RWPE1 (cell line): ENCODE data around the gene DLGAP4.

Experiments
- CTCF ChIA-PET: fragments of 350-600 bp; sonication (Branson Sonifier 250); formaldehyde crosslinking; extraction: SDS; loops from one replicate; lab custom pipeline; 2021; lab: Yijun Ruan, JAX
- POLR2A ChIA-PET: fragments of 400-600 bp; formaldehyde crosslinking; extraction: SDS; loops from one replicate; lab custom pipeline; 2020; ENCODE audit warnings: antibody characterized with exemption; ENCODE audit not compliant: low non-redundant PET; lab: Yijun Ruan, JAX
- DNase-seq: peaks from one replicate; pipeline ENCODE4 v3.0.0; 2012; ENCODE audit warnings: low spot score
- H3K27ac ChIP-seq: fragments of 450-650 bp; 2 replicates; pipeline ENCODE4 v1.5.1; 2017
- CTCF ChIP-seq: fragments of 450-650 bp; conservative IDR thresholded peaks from 2 replicates; pipeline ENCODE4 v1.5.1; 2017; ENCODE audit warnings: low read depth, mild to moderate bottlenecking

The DLGAP4 gene

DNA sequence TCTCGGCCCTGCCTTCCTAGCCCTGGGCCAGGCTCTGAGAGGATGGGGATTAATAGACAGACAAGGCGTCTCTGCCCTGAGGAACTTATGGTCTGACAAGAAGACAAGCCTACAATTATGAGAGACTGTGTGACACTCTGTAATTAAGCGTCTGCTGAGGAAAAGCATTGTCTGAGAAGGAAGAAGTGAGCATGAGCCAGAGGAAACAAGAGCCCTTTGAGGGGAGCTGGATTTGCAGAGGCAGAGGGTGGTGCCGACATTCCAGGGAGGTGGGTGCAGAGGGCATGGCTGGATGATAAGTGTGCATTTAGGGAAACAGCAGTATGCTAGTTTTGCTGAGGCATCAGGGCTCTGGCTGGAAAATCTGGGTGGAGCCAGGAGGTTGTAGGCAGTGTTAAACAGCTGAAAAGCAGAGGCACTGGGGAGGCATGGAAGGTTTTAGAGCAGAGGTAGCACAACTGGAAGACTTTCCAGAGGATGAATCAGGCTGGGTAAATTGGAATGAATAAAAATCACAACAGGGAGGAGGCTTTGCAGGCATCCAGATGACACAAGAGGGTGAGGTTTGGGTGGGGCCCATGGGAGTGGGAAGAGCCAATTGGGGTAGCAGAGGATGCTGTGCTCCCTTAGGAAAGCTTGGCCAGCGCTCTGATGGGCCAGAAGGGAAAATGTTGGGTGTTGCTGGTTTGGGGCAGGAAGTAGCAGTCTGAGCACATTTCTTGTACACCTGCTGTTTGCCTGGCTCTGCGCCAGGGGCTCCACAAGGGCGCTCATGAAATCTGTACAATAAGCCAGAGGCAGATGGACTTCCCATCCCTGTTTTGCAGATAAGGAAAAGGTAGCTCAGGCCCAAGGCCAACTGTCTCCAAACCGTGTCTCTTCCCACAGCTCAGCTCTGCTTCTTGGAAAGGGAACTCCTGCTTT lies 161.2 kb downstream of the DLGAP4 start:
- peak; percentile 81 for DNase-seq
- CTCF ChIA-PET: interaction anchor here (0.6 kb wide), 2 partner anchors 288 to 300 kb away, joined by 3 read pairs; no protein-coding TSS in a partner anchor
- no peak for TF ChIP-seq CTCF
- peak overlapping the region; percentile 91 for H3K27ac ChIP-seq
- POLR2A ChIA-PET: no interaction called here

DNA sequence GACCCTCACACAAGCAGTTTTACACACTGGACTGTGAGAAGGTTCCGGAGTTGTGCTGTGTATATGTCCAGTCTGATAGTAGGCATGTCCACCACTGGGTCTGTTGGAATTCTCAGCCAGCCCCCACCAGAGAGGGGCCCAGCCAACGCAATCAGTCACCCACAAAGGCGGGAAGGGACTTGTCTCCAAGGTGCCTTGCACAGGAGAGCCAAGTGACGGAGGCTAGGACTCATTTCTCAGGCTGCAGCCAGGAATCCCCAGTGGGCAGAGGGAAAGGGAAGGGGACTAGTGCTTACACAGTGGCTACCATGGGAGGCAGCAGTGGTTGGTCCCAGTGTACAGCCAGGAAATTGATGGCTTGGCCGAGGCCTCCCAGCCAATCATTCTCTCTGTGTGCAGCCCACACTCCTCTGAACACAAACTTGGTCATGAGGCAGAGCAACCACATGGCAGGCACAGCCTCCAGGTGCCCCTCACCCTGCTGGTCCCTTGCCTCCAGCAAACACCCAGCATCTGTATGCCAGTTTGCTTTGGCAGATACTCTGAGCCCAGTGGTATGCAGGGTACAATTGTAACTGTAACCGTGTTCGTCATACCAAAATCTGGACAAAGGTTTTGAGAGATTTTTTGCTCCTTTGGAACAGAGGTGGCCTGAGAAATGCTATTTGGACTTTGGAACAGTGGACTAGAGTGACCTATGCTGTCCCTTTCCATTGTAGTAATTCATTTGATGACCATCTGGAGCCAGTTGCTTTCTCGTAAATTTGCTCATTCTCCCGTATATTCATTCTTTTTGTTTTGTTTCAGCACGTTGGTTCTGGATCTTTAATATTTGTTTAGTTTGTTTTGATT lies 162.2 kb downstream of the DLGAP4 start:
- H3K27ac ChIP-seq: peak overlapping the region; percentile 91
- no peak for DNase-seq
- ChIA-PET POLR2A (no interaction called here), CTCF (interaction anchor here (0.6 kb wide), 1 partner anchor 287 kb away, joined by 3 read pairs; no protein-coding TSS in a partner anchor)
- TF ChIP-seq CTCF: no peak

DNA sequence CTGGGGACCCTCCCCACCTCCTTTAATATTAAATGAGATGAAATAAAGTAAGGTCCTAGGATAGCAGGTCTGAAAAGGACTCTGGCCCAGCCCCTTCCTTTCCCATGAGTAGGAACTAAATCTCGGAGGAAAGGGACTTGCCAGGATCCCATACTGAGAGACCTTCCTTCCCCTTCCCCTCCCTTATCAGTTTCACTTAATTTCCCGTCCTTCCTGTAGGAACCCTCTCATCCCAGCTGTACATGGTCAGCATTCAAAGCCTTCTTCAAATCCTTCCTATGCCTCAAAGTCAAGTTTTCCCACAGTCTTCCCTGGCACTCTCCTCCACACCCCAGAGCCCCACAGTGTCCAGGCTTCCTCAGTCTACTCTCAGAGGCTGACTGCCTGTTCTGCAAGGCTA lies 163.8 kb downstream of the DLGAP4 start:
- CTCF ChIA-PET: no interaction called here
- TF ChIP-seq CTCF: no peak

GRCh38 chr20:36471885-36472636 lies 165.9 kb downstream of the DLGAP4 start:
- CTCF ChIA-PET: interaction anchor here (0.6 to 0.8 kb wide), 3 partner anchors 74 to 1134 kb away, joined by 3 to 5 read pairs (median 3); no protein-coding TSS in a partner anchor
- POLR2A ChIA-PET: no interaction called here
- DNase-seq: no peak
- H3K27ac ChIP-seq: peak overlapping the region; percentile 82
- TF ChIP-seq CTCF: no peak

More for the DNA sequence above, 163.8 kb downstream of the DLGAP4 start:
- no peak overlapping the region for H3K27ac ChIP-seq
- no peak for DNase-seq
- POLR2A ChIA-PET: interaction anchor here (0.8 kb wide), 1 partner anchor 21 kb away, joined by 3 read pairs; no protein-coding TSS in a partner anchor

DNA sequence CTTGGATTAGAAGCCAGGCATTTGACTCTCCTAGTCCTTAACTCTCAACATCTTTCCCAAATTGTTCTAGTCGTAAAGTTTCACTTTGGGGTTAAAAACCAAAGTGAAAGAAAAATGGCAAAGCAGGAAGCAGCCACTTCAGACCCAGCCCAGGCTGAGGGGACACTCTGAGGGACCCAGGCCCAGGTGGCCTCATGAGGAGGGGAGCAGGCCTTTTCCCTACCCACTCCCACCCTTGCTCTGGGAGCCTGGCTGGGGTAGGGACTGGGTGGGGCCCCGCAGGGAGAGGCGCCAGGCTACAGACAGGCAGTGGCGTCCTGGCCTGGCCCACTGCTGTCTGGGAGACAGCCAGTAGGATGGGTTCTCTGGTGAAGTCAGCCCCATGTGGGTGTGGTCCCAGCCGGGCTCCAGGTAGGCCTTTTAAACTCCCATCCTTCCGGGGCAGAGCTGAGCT lies 166.5 kb downstream of the DLGAP4 start:
- ChIA-PET POLR2A (no interaction called here), CTCF (interaction anchor here (0.5 to 0.8 kb wide), 4 partner anchors 19 to 480 kb away, joined by 3 to 5 read pairs (median 3); no protein-coding TSS in a partner anchor)
- DNase-seq: peak; percentile 97
- no peak for TF ChIP-seq CTCF
- H3K27ac ChIP-seq: peak overlapping the region; percentile 82
